HUES64 (cell line): Measurements from ENCODE around the gene MROH7.
"Not testable (repeated sequence)": the region's sequence is repeated elsewhere in the genome, so short reads cannot be mapped to it uniquely, and the experiment has no call there.

Experiments used
- H3K27ac ChIP-seq: 2 replicates; pipeline ENCODE4 v1.7.0; 2013; ENCODE audit warnings: low read depth, low read length, inconsistent platforms
- H3K27me3 ChIP-seq: 2 replicates; pipeline ENCODE4 v1.6.1; 2013; ENCODE audit warnings: mild to moderate bottlenecking, low read length; ENCODE audit not compliant: insufficient read depth
- H3K36me3 ChIP-seq: 2 replicates; pipeline ENCODE4 v1.6.1; 2013; ENCODE audit warnings: mild to moderate bottlenecking, low read length; ENCODE audit not compliant: insufficient read depth
- H3K4me1 ChIP-seq: 2 replicates; pipeline ENCODE4 v1.6.1; 2013; ENCODE audit warnings: mild to moderate bottlenecking, low read length, moderate library complexity; ENCODE audit not compliant: insufficient read depth
- H3K4me3 ChIP-seq: 2 replicates; pipeline ENCODE4 v1.5.1; 2013; ENCODE audit warnings: mild to moderate bottlenecking, low read length, moderate library complexity
- H3K9ac ChIP-seq: 2 replicates; pipeline ENCODE4 v1.6.1; 2013; ENCODE audit warnings: mild to moderate bottlenecking, low read depth, low read length
- H3K9me3 ChIP-seq: 2 replicates; pipeline ENCODE4 v1.6.1; 2013; ENCODE audit warnings: low read depth, low read length; ENCODE audit not compliant: insufficient read depth
- WGBS: fragments of 150-250, 120-280 bp; methylation state at CpG from one replicate; pipeline ENCODE4 v1.1.7; 2013; ENCODE audit warnings: missing lambda C conversion rate; 5-methylcytosine and 5-hydroxymethylcytosine counted together

The MROH7 gene

DNA sequence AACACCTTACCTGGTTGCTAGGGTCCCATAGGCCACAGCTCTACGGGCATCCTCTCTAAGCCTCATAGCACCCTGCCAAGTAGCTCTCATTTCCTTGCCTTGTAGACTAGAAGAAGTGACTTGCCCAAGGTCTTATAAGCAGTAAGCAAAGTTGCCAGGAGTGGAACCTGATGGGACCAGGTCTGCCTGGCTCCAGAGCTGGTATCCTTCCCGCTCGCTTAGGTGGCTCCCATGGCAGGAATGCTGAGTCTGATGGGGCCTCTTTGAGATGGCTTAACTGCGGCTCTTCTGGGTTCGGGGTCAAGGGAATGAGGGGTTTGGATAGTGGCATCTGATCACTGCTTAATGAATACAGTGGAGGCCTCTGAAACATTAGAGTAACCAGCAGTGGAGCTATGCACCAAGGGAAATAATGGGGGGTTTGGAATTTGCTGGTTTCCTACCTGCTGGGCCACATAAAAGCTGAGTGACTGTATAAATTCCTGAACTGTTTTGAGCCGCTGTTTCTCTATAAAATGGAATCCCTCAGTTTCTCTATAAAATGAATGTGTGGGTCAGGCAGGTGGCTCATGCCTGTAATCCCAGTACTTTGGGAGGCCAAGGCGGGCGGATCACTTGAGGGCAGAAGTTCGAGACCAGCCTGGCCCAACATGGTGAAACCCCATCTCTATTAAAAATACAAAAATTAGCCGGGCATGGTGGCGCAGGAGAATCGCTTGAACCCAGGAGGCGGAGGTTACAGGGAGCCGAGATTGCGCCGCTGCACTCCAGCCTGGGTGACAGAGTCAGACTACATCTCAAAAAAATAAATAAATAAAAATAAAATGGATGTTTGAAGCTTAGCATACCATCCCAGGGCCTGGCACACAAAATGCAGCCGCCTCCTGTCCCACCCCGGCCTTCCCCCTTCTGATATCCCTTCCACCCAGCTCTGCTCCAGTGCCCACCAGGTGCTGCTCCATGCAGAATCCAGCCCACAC, 30.7 kb upstream of the MROH7 start:
- H3K9ac ChIP-seq: no peak overlapping the region
- no peaks in the 10 kb centered on the region for H3K9me3 ChIP-seq
- no peaks in the 10 kb centered on the region for H3K27me3 ChIP-seq
- H3K27ac ChIP-seq: peak overlapping the region; percentile 50; the same call in 1 of the 2 replicates
- no peak overlapping the region for H3K4me3 ChIP-seq
- WGBS: 95% methylated on average over 18 of the region's 18 CpGs
- peaks cover 7% of the 10 kb centered on the region for H3K4me1 ChIP-seq
- no peaks in the 10 kb centered on the region for H3K36me3 ChIP-seq

DNA sequence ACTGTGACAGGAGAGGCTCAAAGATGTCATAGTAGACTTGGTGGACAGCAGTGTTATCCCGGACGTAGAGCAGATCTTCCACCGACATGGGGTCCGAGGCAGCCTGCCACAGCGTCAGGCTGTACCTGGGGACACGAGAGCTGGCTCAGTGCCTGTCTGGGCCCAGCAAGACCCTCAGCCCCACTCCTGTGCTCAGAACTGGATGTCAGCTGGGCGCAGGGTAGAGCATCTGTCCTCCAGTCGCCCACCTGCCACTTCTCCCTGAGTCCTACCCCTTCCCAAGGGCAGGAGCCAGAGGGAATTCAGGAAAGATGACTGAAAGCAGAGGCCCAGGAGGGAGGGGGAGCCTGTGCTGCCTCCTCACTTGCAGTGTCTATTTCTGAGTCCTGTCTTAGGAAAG, 30.0 kb upstream of the MROH7 start:
- WGBS: 95% methylated on average over 8 of the region's 8 CpGs
- Histone ChIP-seq H3K27me3 (no peaks in the 10 kb centered on the region), H3K4me3 (no peak overlapping the region)

DNA sequence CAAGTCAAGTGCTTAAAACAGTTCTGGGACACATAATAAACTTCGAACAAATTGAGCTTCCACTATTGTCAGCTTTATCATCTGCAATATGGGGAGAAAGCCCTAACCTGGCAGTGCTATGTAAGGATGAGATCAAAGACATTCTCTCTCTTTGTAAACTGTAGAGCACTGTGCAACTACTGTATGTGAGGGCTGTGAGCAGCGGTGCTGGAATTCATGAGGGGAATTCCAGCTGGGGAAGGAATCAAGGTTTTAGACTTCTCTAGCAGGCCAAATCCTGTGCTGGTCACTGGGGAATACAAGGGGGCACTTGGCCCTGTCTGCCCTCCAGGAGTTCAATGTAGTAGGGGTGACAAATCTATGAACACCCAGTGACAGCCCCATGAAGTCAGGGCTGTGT, 27.6 kb upstream of the MROH7 start:
- no peaks in the 10 kb centered on the region for H3K27me3 ChIP-seq
- peaks cover 7% of the 10 kb centered on the region for H3K4me1 ChIP-seq
- no peak overlapping the region for H3K9ac ChIP-seq
- H3K36me3 ChIP-seq: no peaks in the 10 kb centered on the region
- H3K9me3 ChIP-seq: no peaks in the 10 kb centered on the region
- H3K27ac ChIP-seq: no peak overlapping the region
- WGBS: 88% methylated on average over 2 of the region's 2 CpGs
- no peak overlapping the region for H3K4me3 ChIP-seq

More for the DNA sequence above, 30.0 kb upstream of the MROH7 start:
- H3K9me3 ChIP-seq: no peaks in the 10 kb centered on the region
- H3K36me3 ChIP-seq: no peaks in the 10 kb centered on the region
- H3K4me1 ChIP-seq: peaks cover 7% of the 10 kb centered on the region
- no peak overlapping the region for H3K9ac ChIP-seq
- no peak overlapping the region for H3K27ac ChIP-seq

DNA sequence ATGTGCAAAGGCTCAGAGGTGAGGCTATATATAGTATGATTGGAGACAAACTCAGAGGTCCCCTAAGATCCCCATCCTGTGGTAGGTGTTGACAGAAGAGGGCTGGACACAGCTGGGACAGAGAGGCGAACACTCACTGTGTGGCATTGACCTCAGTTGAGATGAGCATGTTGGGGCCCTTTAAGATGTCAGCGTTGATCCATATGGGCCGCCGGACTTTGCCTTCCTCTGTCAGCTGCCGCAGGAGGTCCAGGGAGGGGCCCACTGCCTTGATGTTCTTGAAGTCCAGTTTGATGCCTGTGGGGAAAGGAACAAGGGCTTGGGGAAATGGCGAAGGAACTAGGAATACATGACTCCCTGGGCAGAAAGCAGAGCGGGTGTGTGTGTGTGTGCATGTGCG, 27.0 kb upstream of the MROH7 start:
- no peak overlapping the region for H3K4me3 ChIP-seq
- H3K36me3 ChIP-seq: no peaks in the 10 kb centered on the region
- H3K4me1 ChIP-seq: peaks cover 7% of the 10 kb centered on the region
- H3K27ac ChIP-seq: no peak overlapping the region
- H3K9me3 ChIP-seq: no peaks in the 10 kb centered on the region
- no peak overlapping the region for H3K9ac ChIP-seq
- H3K27me3 ChIP-seq: no peaks in the 10 kb centered on the region
- 81% methylated on average over 8 of the region's 8 CpGs for WGBS

DNA sequence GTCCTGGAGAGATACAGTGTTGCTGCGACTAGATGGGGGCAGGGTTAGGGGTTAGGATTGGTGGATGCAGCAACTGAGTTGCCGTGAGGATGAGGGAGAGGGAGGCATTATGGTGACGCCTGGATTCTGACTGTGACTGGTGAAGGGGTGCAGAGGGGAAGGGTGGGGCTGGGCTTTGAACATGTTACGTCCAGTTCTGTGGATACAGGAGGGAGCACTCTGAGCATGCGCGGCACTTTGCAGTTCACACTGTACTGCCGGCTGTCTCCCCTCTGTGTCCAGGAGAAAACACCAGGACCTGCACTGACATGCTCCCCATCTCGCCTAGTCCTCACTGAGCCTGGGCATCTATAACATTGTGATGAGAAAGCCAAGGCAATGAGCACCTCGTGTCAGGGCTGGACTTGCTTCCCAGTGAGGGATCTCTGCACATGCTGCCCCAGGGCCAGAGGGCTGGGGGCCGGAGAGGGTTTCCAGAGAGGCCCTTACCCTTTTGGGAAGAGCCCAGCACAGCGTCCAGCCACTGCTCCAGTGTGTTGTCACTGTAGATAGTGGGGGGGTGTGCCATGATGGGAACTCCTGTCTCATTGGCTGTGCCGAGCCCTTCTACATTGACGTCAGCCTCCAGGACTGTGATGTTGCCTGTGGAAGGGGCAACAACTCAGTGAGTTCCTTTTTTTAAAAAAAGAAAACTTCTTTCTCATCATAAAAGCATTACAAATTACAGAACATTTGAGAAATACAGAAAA, 25.9 kb upstream of the MROH7 start:
- Histone ChIP-seq H3K27ac (no peak overlapping the region), H3K36me3 (no peaks in the 10 kb centered on the region), H3K9ac (no peak overlapping the region)

DNA sequence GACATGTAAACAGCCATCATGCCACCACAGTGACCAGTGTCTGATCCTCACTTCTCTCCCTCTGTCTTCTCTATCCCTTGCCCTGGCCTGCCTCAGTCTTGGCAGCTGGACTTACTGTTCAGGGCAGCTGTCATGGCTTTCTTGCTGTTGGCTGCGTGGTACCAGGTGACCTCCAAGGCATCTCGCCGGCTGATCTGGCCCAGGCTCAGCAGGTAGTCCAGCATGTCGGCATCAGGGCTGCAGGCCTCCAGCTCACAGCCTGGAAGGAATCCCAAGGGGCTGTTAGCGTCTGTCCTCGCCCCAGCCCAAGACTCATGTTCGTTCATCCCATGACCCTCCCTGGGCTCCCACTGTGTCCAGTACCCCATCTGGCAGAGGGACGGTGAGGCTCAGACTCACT, 21.8 kb upstream of the MROH7 start:
- Histone ChIP-seq H3K9ac (no peak overlapping the region), H3K27ac (no peak overlapping the region), H3K4me3 (no peak overlapping the region), H3K4me1 (peaks cover 3% of the 10 kb centered on the region; the same call in 1 of the 2 replicates), H3K27me3 (no peaks in the 10 kb centered on the region), H3K9me3 (no peaks in the 10 kb centered on the region), H3K36me3 (no peaks in the 10 kb centered on the region)
- WGBS: 78% methylated on average over 8 of the region's 8 CpGs

More for the DNA sequence above, 25.9 kb upstream of the MROH7 start:
- WGBS: 84% methylated on average over 13 of the region's 13 CpGs
- Histone ChIP-seq H3K9me3 (no peaks in the 10 kb centered on the region), H3K4me1 (peaks cover 5% of the 10 kb centered on the region), H3K27me3 (no peaks in the 10 kb centered on the region), H3K4me3 (no peak overlapping the region)

GRCh38 chr1:54623216-54624007, 18.2 kb upstream of the MROH7 start, which contains the start of gene FAM151A:
Gene FAM151A (minus strand): TSS chr1:54623525. CDS start chr1:54623395, 130 bp downstream.
- no peaks in the 10 kb centered on the region for H3K27me3 ChIP-seq
- WGBS: 83% methylated on average over 18 of the region's 18 CpGs
- H3K4me3 ChIP-seq: no peak within 1 kb of the TSS
- H3K4me1 ChIP-seq: no peaks in the 10 kb centered on the region
- no peak within 1 kb of the TSS for H3K9ac ChIP-seq
- H3K27ac ChIP-seq: no peak within 1 kb of the TSS
- no peaks in the 10 kb centered on the region for H3K9me3 ChIP-seq
- H3K36me3 ChIP-seq: no peaks in the 10 kb centered on the region

- Histone ChIP-seq H3K4me1 (no peaks in the 10 kb centered on the region), H3K9ac (no peak overlapping the region), H3K9me3 (no peaks in the 10 kb centered on the region), H3K4me3 (no peak overlapping the region), H3K27me3 (no peaks in the 10 kb centered on the region), H3K27ac (no peak overlapping the region), H3K36me3 (no peaks in the 10 kb centered on the region)
- 73% methylated on average over 7 of the region's 8 CpGs for WGBS
Observed at GRCh38 chr1:54624466-54625464, 16.8 kb upstream of the MROH7 start.

GRCh38 chr1:54627196-54627595, 14.4 kb upstream of the MROH7 start:
- no peak overlapping the region for H3K4me3 ChIP-seq
- no peaks in the 10 kb centered on the region for H3K36me3 ChIP-seq
- no peak overlapping the region for H3K27ac ChIP-seq
- no peaks in the 10 kb centered on the region for H3K9me3 ChIP-seq
- WGBS: 90% methylated on average over 10 of the region's 10 CpGs
- H3K9ac ChIP-seq: no peak overlapping the region
- no peaks in the 10 kb centered on the region for H3K4me1 ChIP-seq
- H3K27me3 ChIP-seq: no peaks in the 10 kb centered on the region

DNA sequence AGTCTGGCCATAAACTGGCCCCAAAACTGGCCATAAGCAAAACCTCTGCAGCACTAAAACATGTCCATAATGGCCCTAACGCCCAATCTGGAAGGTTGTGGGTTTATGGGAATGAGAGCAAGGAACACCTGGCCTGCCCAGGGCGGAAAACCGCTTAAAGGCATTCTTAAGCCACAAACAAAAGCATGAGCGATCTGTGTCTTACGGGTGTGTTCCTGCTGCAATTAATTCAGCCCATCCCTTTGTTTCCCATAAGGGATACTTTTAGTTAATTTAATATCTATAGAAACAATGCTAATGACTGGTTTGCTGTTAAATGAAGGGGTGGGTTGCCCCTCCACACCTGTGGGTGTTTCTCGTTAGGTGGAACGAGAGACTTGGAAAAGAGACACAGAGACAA, 5.8 kb upstream of the MROH7 start:
- not testable (repeated sequence) for H3K4me3 ChIP-seq, H3K4me1 ChIP-seq, H3K27ac ChIP-seq, H3K9ac ChIP-seq, H3K9me3 ChIP-seq, H3K36me3 ChIP-seq, H3K27me3 ChIP-seq
- 94% methylated on average over 7 of the region's 7 CpGs for WGBS
